ENCODE results near the gene AVPR2. TPM values are rescaled to one million over a fixed set of nuclear protein-coding genes. Genes with fewer than 3 reads are reported as not detected.

The AVPR2 gene
- total RNA-seq, 1 experiment from 2014 or later, result not detected

Other genes with a start within 250 kb of the AVPR2 start
- gene PNCK, start 230.9 kb upstream of the AVPR2 start, total RNA-seq (2014; rRNA removed; shearing (Covaris generic); ENCODE audit: low replicate concordance), result 0.43 TPM in 1 of 2 replicates, not detected in the other
- gene SLC6A8, start 216.7 kb upstream of the AVPR2 start, total RNA-seq (2014; rRNA removed; shearing (Covaris generic); ENCODE audit: low replicate concordance), result 12.8 and 24.8 TPM in 2 replicates
- 311 and 346 TPM in 2 replicates for gene BCAP31, start 180.3 kb upstream of the AVPR2 start, total RNA-seq (2014; rRNA removed; shearing (Covaris generic); ENCODE audit: low replicate concordance)
- 24.3 and 28.8 TPM in 2 replicates for gene ABCD1, start 179.8 kb upstream of the AVPR2 start, total RNA-seq (2014; rRNA removed; shearing (Covaris generic); ENCODE audit: low replicate concordance)
- 7.5 and 7.6 TPM in 2 replicates for gene PLXNB3, start 140.4 kb upstream of the AVPR2 start, total RNA-seq (2014; rRNA removed; shearing (Covaris generic); ENCODE audit: low replicate concordance)
- not detected in 2 replicates for gene SRPK3, start 123.6 kb upstream of the AVPR2 start, total RNA-seq (2014; rRNA removed; shearing (Covaris generic); ENCODE audit: low replicate concordance)
- gene IDH3G, start 110.3 kb upstream of the AVPR2 start, total RNA-seq (2014; rRNA removed; shearing (Covaris generic); ENCODE audit: low replicate concordance), result 48.7 and 75.2 TPM in 2 replicates
- 227 and 266 TPM in 2 replicates for gene SSR4, start 110.0 kb upstream of the AVPR2 start, total RNA-seq (2014; rRNA removed; shearing (Covaris generic); ENCODE audit: low replicate concordance)
- 1.5 and 5.8 TPM in 2 replicates for gene PDZD4, start 74.1 kb upstream of the AVPR2 start, total RNA-seq (2014; rRNA removed; shearing (Covaris generic); ENCODE audit: low replicate concordance)
- gene L1CAM, start 18.5 kb upstream of the AVPR2 start, total RNA-seq (2014; rRNA removed; shearing (Covaris generic); ENCODE audit: low replicate concordance), result 0.30 TPM in 1 of 2 replicates, not detected in the other
- 0.07 and 2.4 TPM in 2 replicates for gene ARHGAP4, start 21.6 kb downstream of the AVPR2 start, total RNA-seq (2014; rRNA removed; shearing (Covaris generic); ENCODE audit: low replicate concordance)
- 205 and 325 TPM in 2 replicates for gene NAA10, start 30.4 kb downstream of the AVPR2 start, total RNA-seq (2014; rRNA removed; shearing (Covaris generic); ENCODE audit: low replicate concordance)
- not detected in 2 replicates for gene RENBP, start 40.0 kb downstream of the AVPR2 start, total RNA-seq (2014; rRNA removed; shearing (Covaris generic); ENCODE audit: low replicate concordance)
- 7.8 and 12.8 TPM in 2 replicates for gene HCFC1, start 67.1 kb downstream of the AVPR2 start, total RNA-seq (2014; rRNA removed; shearing (Covaris generic); ENCODE audit: low replicate concordance)
- gene TMEM187, start 68.1 kb downstream of the AVPR2 start, total RNA-seq (2014; rRNA removed; shearing (Covaris generic); ENCODE audit: low replicate concordance), result 1.0 and 4.6 TPM in 2 replicates
- 208 and 270 TPM in 2 replicates for gene IRAK1, start 115.2 kb downstream of the AVPR2 start, total RNA-seq (2014; rRNA removed; shearing (Covaris generic); ENCODE audit: low replicate concordance)
- gene MECP2, start 193.0 kb downstream of the AVPR2 start, total RNA-seq (2014; rRNA removed; shearing (Covaris generic); ENCODE audit: low replicate concordance), result 37.3 and 47.0 TPM in 2 replicates
- not detected in 2 replicates for gene OPN1LW, start 239.6 kb downstream of the AVPR2 start, total RNA-seq (2014; rRNA removed; shearing (Covaris generic); ENCODE audit: low replicate concordance)